DOHH2 (cell line): ENCODE data around the gene HOXA6.

Experiments used
- H3F3A ChIP-seq: fragments of 200-600 bp; sonication (generic), shearing (Covaris generic); 2 replicates; pipeline ENCODE4 v1.6.0; 2016; ENCODE audit warnings: antibody characterized with exemption, mild to moderate bottlenecking; ENCODE audit not compliant: control insufficient read depth, insufficient read depth
- H3K27ac ChIP-seq: fragments of 200-600 bp; sonication (generic); 2 replicates; pipeline ENCODE4 v1.5.1; 2014; ENCODE audit warnings: low read depth, mild to moderate bottlenecking, low read length, moderate library complexity
- H3K27me3 ChIP-seq: fragments of 200-600 bp; sonication (generic); 2 replicates; pipeline ENCODE4 v1.6.1; 2014; ENCODE audit warnings: mild to moderate bottlenecking, low read length, mixed read lengths; ENCODE audit not compliant: control insufficient read depth
- H3K36me3 ChIP-seq: fragments of 200-600 bp; sonication (generic); 2 replicates; pipeline ENCODE4 v1.6.1; 2014; ENCODE audit warnings: mild to moderate bottlenecking, low read length, moderate library complexity, mixed read lengths; ENCODE audit not compliant: control insufficient read depth
- H3K4me1 ChIP-seq: fragments of 200-600 bp; sonication (generic); 2 replicates; pipeline ENCODE4 v1.6.1; 2014; ENCODE audit warnings: mild to moderate bottlenecking, low read length, mixed read lengths; ENCODE audit not compliant: control insufficient read depth
- H3K4me2 ChIP-seq: fragments of 200-600 bp; sonication (generic); 2 replicates; pipeline ENCODE4 v1.6.0; 2014; ENCODE audit warnings: mild to moderate bottlenecking, low read length, moderate library complexity
- H3K4me3 ChIP-seq: fragments of 200-600 bp; sonication (generic); 2 replicates; pipeline ENCODE4 v1.5.1; 2014; ENCODE audit warnings: mild to moderate bottlenecking, low read length, mixed read lengths
- H3K79me2 ChIP-seq: fragments of 200-600 bp; sonication (generic); 2 replicates; pipeline ENCODE4 v1.6.1; 2014; ENCODE audit warnings: mild to moderate bottlenecking, low read length, mixed read lengths; ENCODE audit not compliant: control insufficient read depth
- H3K9me2 ChIP-seq: fragments of 200-600 bp; sonication (generic); replicated peaks from 2 replicates; pipeline ENCODE4 v1.6.1; 2014; ENCODE audit warnings: mild to moderate bottlenecking, low read length, mixed read lengths; ENCODE audit not compliant: control insufficient read depth
- H3K9me3 ChIP-seq: fragments of 200-600 bp; sonication (generic); 2 replicates; pipeline ENCODE4 v1.6.1; 2014; ENCODE audit warnings: antibody characterized with exemption, low read length, mixed read lengths; ENCODE audit not compliant: control insufficient read depth, insufficient read depth
- H4K20me1 ChIP-seq: fragments of 200-600 bp; sonication (generic); 2 replicates; pipeline ENCODE4 v1.6.0; 2014; ENCODE audit warnings: low read depth, mild to moderate bottlenecking, antibody characterized with exemption, low read length, moderate library complexity; ENCODE audit not compliant: control insufficient read depth, insufficient read depth
- CTCF ChIP-seq: fragments of 200-600 bp; sonication (generic); IDR thresholded peaks from one replicate; pipeline ENCODE4 v1.5.1; 2014; ENCODE audit warnings: antibody characterized with exemption, mild to moderate bottlenecking, low read depth, low read length; ENCODE audit not compliant: poor library complexity, severe bottlenecking
- EZH2phosphoT487 ChIP-seq: fragments of 200-600 bp; sonication (generic); IDR thresholded peaks from 2 replicates; pipeline ENCODE4 v1.6.1; 2017; ENCODE audit warnings: borderline replicate concordance, mild to moderate bottlenecking, antibody characterized with exemption, low read length, moderate library complexity, mixed read lengths

The HOXA6 gene

DNA sequence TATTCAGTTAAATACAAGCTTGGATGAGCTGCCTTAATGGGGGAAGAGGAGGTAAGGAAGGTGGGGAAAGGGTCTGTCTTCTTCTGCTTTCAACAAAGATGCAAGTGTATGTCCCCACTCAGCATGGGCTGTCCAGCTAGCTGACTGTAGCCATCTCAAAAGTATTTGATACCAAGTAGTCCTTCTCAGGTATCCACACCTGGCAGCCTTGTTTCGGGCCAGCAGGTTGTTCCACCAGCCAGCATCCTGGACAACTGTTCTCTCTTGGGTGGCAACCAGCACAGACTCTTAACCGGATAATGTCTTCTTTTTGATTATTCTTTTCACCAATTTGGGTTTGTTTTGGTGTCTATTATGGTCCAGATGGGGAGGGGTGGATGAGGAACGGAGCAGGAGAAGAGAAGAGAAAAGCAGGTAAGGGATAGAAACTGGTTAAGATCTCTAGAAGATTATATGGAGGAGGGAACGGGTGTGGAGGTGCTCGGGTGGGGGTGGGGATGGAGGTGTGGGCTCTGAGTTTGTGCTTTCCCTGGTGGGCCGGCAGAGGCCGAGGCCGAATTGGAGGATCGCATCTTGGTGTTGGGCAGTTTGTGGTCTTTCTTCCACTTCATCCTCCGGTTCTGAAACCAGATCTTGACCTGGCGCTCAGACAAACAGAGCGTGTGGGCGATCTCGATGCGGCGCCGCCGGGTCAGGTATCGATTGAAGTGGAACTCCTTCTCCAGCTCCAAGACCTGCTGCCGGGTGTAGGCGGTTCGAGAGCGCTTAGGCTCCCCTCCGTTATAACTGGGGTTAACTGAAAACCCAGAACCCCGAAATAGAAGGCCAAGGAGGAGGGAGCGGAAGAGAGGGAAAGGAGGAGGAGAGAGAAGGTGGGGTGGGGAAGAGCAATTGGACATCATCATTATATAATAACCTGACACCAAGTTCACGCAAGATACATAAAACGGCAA is 18.5 kb downstream of the HOXA6 start:
- H3K79me2 ChIP-seq = no peaks in the 10 kb centered on the region
- no peaks in the 10 kb centered on the region for H3K4me1 ChIP-seq
- no peak overlapping the region for H3K27ac ChIP-seq
- peaks cover 44% of the 10 kb centered on the region for H3K27me3 ChIP-seq
- no peak overlapping the region for H3K4me3 ChIP-seq
- H3F3A ChIP-seq = no peaks in the 10 kb centered on the region
- H3K9me2 ChIP-seq = no peaks in the 10 kb centered on the region
- no peaks in the 10 kb centered on the region for H3K9me3 ChIP-seq
- TF ChIP-seq CTCF (no peak), EZH2phosphoT487 (no peak)
- no peaks in the 10 kb centered on the region for H3K36me3 ChIP-seq
- no peak overlapping the region for H3K4me2 ChIP-seq
- H4K20me1 ChIP-seq = no peaks in the 10 kb centered on the region

GRCh38 chr7:27128034-27128433 is 19.5 kb downstream of the HOXA6 start:
- no peaks in the 10 kb centered on the region for H3K9me2 ChIP-seq
- TF ChIP-seq CTCF = no peak
- no peak for TF ChIP-seq EZH2phosphoT487
- no peak overlapping the region for H3K27ac ChIP-seq
- no peaks in the 10 kb centered on the region for H3K4me1 ChIP-seq
- H3K27me3 ChIP-seq = peaks cover 34% of the 10 kb centered on the region
- H4K20me1 ChIP-seq = no peaks in the 10 kb centered on the region
- H3F3A ChIP-seq = no peaks in the 10 kb centered on the region
- no peaks in the 10 kb centered on the region for H3K79me2 ChIP-seq
- no peaks in the 10 kb centered on the region for H3K9me3 ChIP-seq
- H3K4me3 ChIP-seq = no peak overlapping the region
- no peak overlapping the region for H3K4me2 ChIP-seq
- no peaks in the 10 kb centered on the region for H3K36me3 ChIP-seq

DNA sequence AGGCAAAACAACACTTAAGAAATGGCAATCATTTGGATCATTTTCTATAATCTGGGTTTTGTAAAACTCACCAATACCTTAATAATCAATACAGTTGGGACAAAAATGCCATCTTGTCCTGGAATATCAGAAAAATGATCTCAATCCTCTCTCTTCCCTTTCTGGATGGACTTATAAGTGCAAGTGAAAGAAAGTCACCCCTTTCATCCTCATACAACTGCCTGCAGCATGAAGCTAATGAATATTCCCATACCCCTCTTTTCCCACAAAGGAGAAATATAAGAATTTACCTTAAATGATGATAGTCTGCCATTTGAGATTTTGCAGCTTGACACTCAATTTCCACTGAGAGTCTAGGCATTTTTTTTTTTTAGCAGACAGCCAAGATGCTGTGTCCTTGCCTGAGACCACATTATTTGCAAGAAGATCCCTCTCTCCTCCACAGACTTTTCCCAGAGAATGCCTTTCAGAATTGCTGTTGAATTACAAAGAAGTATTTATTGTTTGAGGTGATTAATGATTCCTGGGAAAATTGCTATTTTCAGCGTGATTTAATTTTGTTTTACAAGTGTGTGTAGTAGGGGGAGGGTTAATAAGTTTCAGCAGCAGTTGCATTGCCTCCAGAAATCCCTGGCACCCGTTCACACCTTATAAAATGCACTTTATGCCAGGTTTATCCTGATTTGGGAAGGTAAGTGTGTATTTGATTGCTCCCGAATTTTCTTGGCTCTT is 20.8 kb downstream of the HOXA6 start:
- TF ChIP-seq CTCF = no peak
- Histone ChIP-seq H3K4me3 (no peak overlapping the region), H3K36me3 (no peaks in the 10 kb centered on the region), H3K9me2 (no peaks in the 10 kb centered on the region), H3K27ac (no peak overlapping the region), H3K27me3 (peaks cover 30% of the 10 kb centered on the region), H3F3A (no peaks in the 10 kb centered on the region), H3K4me2 (no peak overlapping the region), H3K79me2 (no peaks in the 10 kb centered on the region), H4K20me1 (no peaks in the 10 kb centered on the region), H3K4me1 (no peaks in the 10 kb centered on the region), H3K9me3 (no peaks in the 10 kb centered on the region)
